ENCODE measurements around the gene AARSD1.
"Not testable (repeated sequence)": the region's sequence is repeated elsewhere in the genome, so short reads cannot be mapped to it uniquely, and the experiment has no call there.

The AARSD1 gene

GRCh38 chr17:42920106-42920900 lies 44.0 kb downstream of the AARSD1 start:
- TF ChIP-seq POLR2A (IDR thresholded peaks at IDR 0.05; ENCODE audit: low read depth, low read length), result no peak
- no peak for FAIRE-seq

GRCh38 chr17:42919522-42920077 lies 44.7 kb downstream of the AARSD1 start:
- not testable (repeated sequence) for DNase-seq (ENCODE audit: insufficient read length, low spot score); FAIRE-seq

More at GRCh38 chr17:42920106-42920900, 44.0 kb downstream of the AARSD1 start:
- no peak for DNase-seq (ENCODE audit: insufficient read length, low spot score)

GRCh38 chr17:42918902-42919521 lies 45.2 kb downstream of the AARSD1 start:
- FAIRE-seq, result no peak
- TF ChIP-seq POLR2A (IDR thresholded peaks at IDR 0.05; ENCODE audit: low read depth, low read length), result no peak

GRCh38 chr17:42917236-42917603 lies 47.0 kb downstream of the AARSD1 start:
- DNase-seq (ENCODE audit: insufficient read length, low spot score) (no peak), FAIRE-seq (no peak)
- no peak for TF ChIP-seq POLR2A (IDR thresholded peaks at IDR 0.05; ENCODE audit: low read depth, low read length)

More at GRCh38 chr17:42918902-42919521, 45.2 kb downstream of the AARSD1 start:
- no peak for DNase-seq (ENCODE audit: insufficient read length, low spot score)

GRCh38 chr17:42916388-42917235 lies 47.6 kb downstream of the AARSD1 start:
- FAIRE-seq; DNase-seq (ENCODE audit: insufficient read length, low spot score): not testable (repeated sequence)

GRCh38 chr17:42915288-42915687 lies 49.0 kb downstream of the AARSD1 start:
- not testable (repeated sequence) for DNase-seq (ENCODE audit: insufficient read length, low spot score); FAIRE-seq

- FAIRE-seq, result no peak
- DNase-seq (ENCODE audit: insufficient read length, low spot score), result no peak
- no peak for TF ChIP-seq POLR2A (IDR thresholded peaks at IDR 0.05; ENCODE audit: low read depth, low read length)
Measured at GRCh38 chr17:42913981-42914617, 50.2 kb downstream of the AARSD1 start.

- FAIRE-seq, result no peak
Measured at GRCh38 chr17:42913522-42913921, 50.7 kb downstream of the AARSD1 start.

GRCh38 chr17:42908872-42909700 lies 55.2 kb downstream of the AARSD1 start:
- FAIRE-seq (no peak), DNase-seq (ENCODE audit: insufficient read length, low spot score) (no peak)
- TF ChIP-seq POLR2A (IDR thresholded peaks at IDR 0.05; ENCODE audit: low read depth, low read length), result no peak

More at GRCh38 chr17:42913522-42913921, 50.7 kb downstream of the AARSD1 start:
- no peak for TF ChIP-seq POLR2A (IDR thresholded peaks at IDR 0.05; ENCODE audit: low read depth, low read length)
- DNase-seq (ENCODE audit: insufficient read length, low spot score), result no peak

- DNase-seq (ENCODE audit: insufficient read length, low spot score) (no peak), FAIRE-seq (no peak)
- no peak for TF ChIP-seq POLR2A (IDR thresholded peaks at IDR 0.05; ENCODE audit: low read depth, low read length)
Measured at GRCh38 chr17:42906772-42907446, 57.3 kb downstream of the AARSD1 start.

- DNase-seq (ENCODE audit: insufficient read length, low spot score) (no peak), FAIRE-seq (no peak)
- no peak for TF ChIP-seq POLR2A (IDR thresholded peaks at IDR 0.05; ENCODE audit: low read depth, low read length)
Measured at GRCh38 chr17:42904110-42904469, 60.2 kb downstream of the AARSD1 start.

GRCh38 chr17:42901535-42902229 lies 62.6 kb downstream of the AARSD1 start:
- TF ChIP-seq POLR2A (IDR thresholded peaks at IDR 0.05; ENCODE audit: low read depth, low read length), result no peak
- DNase-seq (ENCODE audit: insufficient read length, low spot score) (no peak), FAIRE-seq (no peak)
